Stimulated activated CD4-positive, alpha-beta T cell treated with anti-CD3 and anti-CD28 coated beads, Interleukin-2, amount 100 ng/mL, for 4 hours (primary cell): ENCODE results near the gene COL23A1.

Experiments used
- DNase-seq: peaks from one replicate; pipeline ENCODE4 v3.0.0-alpha.2; 2020; ENCODE audit warnings: low read depth

The COL23A1 gene

GRCh38 chr5:178189433-178189832 is 400.8 kb downstream of the COL23A1 start:
- no peak for DNase-seq
